Mucosa of stomach (tissue), 1 donor: ENCODE results near the gene CCDC180.
"Not testable (repeated sequence)": the region's sequence is repeated elsewhere in the genome, so short reads cannot be mapped to it uniquely, and the experiment has no call there.

Experiments used
- H3K27me3 ChIP-seq: one replicate; pipeline ENCODE4 v1.7.0; 2013; ENCODE audit warnings: mild to moderate bottlenecking, low read length; ENCODE audit not compliant: control insufficient read depth, insufficient read depth
- H3K36me3 ChIP-seq: one replicate; pipeline ENCODE4 v1.7.0; 2013; ENCODE audit warnings: low read length; ENCODE audit not compliant: control insufficient read depth, insufficient read depth
- H3K4me1 ChIP-seq: one replicate; pipeline ENCODE4 v1.7.0; 2013; ENCODE audit warnings: mild to moderate bottlenecking, low read length; ENCODE audit not compliant: control insufficient read depth, insufficient read depth
- H3K4me3 ChIP-seq: one replicate; pipeline ENCODE4 v1.7.0; 2013; ENCODE audit warnings: low read length
- H3K9ac ChIP-seq: one replicate; pipeline ENCODE4 v1.7.0; 2013; ENCODE audit warnings: mild to moderate bottlenecking, low read length, moderate library complexity
- H3K9me3 ChIP-seq: one replicate; pipeline ENCODE4 v1.7.0; 2013; ENCODE audit warnings: mild to moderate bottlenecking, low read length, moderate library complexity; ENCODE audit not compliant: control insufficient read depth
- donor health status: Pancreatic carcinoma.

Gene CCDC180

DNA sequence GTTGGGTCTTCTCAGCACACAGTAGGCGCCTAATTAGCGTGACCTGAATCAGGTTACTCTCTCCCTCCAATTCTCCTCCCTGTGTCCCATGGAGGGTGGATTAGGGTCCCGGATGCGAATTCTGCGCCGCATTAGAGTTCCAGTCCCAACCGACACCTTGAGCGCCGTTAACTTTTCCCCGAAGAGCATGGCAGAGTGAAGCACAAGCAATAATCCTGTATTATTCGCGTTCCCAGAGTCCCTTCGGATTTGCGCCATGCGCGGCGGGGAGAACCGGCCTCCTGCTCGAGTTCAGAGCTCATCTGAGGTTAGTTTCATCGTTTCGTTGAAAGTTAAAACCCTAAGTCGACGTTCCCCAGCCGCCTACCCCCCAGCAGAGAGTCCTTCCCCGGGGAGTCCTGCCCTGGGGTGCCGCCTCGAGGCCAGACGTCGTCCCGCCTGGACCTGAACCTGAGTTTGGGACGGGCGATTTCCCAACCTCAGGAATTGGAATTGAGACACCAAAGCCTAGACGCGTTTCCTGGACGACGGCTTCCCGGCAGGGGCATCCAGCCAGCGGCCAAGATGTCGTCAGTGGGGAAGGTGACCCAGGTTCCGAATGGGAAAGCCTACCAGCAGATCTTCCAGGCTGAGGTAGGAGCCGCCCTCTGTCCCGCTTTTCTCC lies at the start of gene CCDC180:
TSS of gene CCDC180 (plus strand) at position 160 of the 664 bp plus-strand sequence. CDS start at position 565, 405 bp downstream.
- H3K9me3 ChIP-seq, result no peaks in the 10 kb centered on the region
- no peaks in the 10 kb centered on the region for H3K36me3 ChIP-seq
- H3K4me1 ChIP-seq, result peaks cover 13% of the 10 kb centered on the region
- peaks cover 14% of the 10 kb centered on the region for H3K27me3 ChIP-seq
- H3K4me3 ChIP-seq, result no peak within 1 kb of the TSS
- H3K9ac ChIP-seq, result no peak within 1 kb of the TSS

DNA sequence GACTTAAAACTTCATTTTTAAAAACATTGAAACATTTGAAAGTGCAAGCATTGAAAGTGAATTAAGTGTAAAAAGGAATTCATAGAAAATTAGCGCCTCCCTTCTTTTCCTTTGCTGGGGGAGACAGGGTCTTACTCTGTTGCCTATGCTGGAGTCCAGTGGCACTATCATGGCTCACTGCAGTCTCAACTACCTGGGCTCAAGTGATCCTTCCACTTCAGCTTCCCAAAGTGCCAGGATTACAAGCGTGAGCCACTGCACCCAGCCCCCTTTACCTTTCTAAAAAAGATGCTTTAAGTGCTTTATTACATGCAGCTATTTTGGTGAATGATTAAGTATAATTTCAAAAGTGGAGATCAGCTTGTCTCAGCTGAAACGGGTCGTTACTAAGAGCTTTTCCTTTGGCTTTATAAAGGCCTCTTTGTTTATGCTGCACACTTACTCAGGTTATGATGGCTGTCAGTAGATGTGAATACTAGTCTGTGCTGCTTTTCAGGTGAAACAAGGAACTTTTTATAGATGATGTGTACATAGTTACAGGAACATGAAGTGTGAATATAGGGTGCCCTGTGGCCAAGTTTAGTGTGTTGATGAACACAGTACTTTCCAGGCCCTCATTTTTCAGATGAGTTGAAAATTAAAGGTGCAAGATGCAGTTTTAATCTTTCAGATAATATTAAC lies 47.5 kb upstream of the CCDC180 start:
- H3K36me3 ChIP-seq, H3K4me1 ChIP-seq, H3K9me3 ChIP-seq, H3K4me3 ChIP-seq, H3K27me3 ChIP-seq, H3K9ac ChIP-seq: not testable (repeated sequence)

DNA sequence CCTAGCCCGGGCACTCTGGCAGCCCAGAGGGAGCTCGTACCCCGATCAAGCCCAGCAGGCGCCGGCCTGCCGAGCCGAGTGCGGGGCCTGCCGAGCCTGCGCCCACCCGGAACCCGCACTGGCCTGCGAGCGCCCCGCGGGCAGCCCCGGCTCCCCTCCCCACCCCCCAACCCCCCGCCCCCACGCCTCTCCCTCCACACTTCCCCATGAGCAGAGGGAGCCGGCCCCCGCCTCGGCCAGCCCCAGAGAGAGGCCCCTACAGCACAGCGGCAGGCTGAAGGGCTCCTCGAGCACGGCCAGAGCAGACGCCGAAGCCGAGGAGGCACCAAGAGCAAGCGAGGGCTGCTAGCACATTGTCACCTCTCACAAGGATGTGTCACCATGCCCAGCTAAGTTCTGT lies 36.2 kb upstream of the CCDC180 start:
- Histone ChIP-seq H3K9ac (no peak overlapping the region), H3K36me3 (no peaks in the 10 kb centered on the region), H3K9me3 (no peaks in the 10 kb centered on the region), H3K4me1 (no peaks in the 10 kb centered on the region), H3K4me3 (no peak overlapping the region), H3K27me3 (no peaks in the 10 kb centered on the region)

DNA sequence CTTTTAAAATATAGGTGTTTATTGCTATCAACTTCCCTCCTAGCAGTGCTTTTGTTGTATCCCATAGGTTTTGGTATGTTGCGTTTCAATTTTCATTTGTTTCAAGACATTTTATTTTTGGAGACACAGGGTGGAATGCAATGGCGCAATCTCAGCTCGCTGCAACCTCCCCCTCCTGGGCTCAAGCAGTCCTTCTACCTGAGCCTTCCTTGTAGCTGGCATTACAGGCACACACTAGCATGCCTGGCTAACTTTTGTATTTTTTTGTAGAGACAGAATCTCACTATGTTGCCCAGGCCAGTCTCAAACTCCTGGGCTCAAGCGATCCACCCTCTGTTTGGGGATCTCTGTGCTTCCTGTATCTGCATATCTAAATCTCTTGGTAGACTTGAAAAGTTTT lies 35.4 kb upstream of the CCDC180 start:
- no peak overlapping the region for H3K9ac ChIP-seq
- no peak overlapping the region for H3K4me3 ChIP-seq
- H3K4me1 ChIP-seq, result no peaks in the 10 kb centered on the region
- H3K27me3 ChIP-seq, result no peaks in the 10 kb centered on the region
- H3K36me3 ChIP-seq, result no peaks in the 10 kb centered on the region
- H3K9me3 ChIP-seq, result no peaks in the 10 kb centered on the region

DNA sequence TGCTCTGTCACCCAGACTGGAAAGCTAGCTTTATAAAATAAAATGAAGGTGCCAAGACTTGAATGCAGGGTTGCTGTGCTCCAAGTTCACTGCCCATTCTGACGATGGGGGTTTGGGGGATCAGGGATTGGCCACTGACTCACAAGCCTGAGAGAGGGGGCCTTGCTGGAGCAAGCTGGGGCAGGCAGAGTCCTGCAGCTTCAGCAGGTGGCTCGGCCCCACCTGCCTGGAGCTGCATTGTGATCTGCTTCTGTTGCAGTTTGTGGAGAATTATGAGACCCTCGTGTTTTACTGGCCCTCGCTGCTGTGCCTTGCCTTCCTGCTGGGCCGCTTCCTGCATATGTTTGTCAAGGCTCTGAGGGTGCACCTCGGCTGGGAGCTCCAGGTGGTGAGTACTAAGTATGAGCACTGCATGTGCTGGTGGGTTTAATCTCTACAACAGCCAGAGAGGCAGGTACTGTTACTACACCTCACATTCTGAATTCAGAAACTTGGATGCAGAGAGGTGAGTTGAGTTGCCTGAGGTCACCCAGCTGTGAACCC lies 31.1 kb upstream of the CCDC180 start:
- no peak overlapping the region for H3K4me3 ChIP-seq
- H3K36me3 ChIP-seq, result peaks cover 7% of the 10 kb centered on the region
- no peaks in the 10 kb centered on the region for H3K4me1 ChIP-seq

DNA sequence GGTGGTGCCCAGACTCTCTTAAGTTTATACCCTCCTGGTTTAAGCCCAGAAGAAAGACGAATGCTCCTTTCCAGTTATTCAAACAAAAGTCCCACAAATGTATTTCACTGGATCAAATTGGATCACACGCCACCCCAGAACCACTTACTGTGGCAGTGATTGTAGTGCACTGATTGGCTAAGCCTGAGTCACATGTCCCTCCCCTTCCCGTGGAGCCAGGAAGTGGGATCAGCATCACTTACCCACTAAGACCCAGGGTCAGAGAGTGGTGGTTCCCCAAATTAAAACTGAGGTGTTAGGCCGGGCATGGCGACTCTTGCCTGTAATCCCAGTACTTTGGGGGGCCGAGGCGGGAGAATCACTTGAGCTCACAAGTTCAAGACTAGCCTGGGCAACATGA lies 29.5 kb upstream of the CCDC180 start:
- Histone ChIP-seq H3K4me1 (no peaks in the 10 kb centered on the region), H3K27me3 (no peaks in the 10 kb centered on the region), H3K4me3 (no peak overlapping the region), H3K9ac (no peak overlapping the region), H3K9me3 (no peaks in the 10 kb centered on the region), H3K36me3 (peaks cover 7% of the 10 kb centered on the region)

More for the DNA sequence above, 31.1 kb upstream of the CCDC180 start:
- no peaks in the 10 kb centered on the region for H3K27me3 ChIP-seq
- H3K9ac ChIP-seq, result no peak overlapping the region
- H3K9me3 ChIP-seq, result no peaks in the 10 kb centered on the region

DNA sequence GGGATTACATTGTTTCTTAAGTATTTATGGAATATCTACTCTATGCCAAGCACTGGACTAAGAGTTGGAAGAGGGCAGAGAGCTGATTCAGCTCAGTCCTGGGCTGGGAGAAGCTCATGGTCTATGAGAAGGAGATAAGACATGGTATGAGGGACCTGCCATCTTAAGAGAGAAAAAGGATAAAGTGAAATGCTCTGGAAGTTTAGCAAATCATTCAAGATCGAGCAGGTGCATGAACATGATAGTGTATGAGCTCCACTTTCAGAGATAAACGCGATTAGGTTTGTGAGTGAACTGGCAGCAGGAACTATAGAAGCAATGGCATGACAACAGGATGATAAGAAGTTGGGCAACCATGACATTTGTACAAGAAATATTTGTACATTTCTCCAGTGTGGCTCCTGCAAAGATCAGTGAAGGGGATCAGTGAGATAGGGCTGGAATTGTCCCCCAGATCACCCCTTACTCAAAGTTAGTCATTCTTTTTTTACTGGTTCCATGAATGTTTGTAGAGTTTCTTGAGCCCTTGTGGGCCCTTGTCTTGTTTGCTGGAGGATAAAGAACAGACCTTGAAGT lies 26.6 kb upstream of the CCDC180 start:
- peaks cover 7% of the 10 kb centered on the region for H3K36me3 ChIP-seq
- H3K4me3 ChIP-seq, result no peak overlapping the region
- no peaks in the 10 kb centered on the region for H3K4me1 ChIP-seq
- no peaks in the 10 kb centered on the region for H3K9me3 ChIP-seq
- H3K9ac ChIP-seq, result no peak overlapping the region
- no peaks in the 10 kb centered on the region for H3K27me3 ChIP-seq

DNA sequence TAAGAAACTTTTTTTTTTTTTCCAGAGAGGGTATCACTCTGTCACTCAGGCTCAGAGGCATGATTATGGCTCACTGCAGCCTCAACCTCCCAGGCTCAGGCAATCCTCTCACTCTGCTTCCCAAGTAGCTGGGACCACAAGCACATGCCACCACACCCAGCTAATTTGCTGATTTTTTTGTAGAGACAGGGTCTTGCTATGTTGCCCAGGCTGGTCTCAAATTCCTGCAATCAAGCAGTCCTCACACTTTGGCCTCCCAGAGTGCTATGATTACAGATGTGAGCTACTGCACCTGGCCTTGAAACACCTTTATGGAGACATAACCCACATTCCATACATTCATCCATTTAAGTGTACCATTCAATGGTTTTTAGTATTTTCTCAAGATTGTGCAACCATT lies 23.7 kb upstream of the CCDC180 start:
- H3K27me3 ChIP-seq, result no peaks in the 10 kb centered on the region
- H3K36me3 ChIP-seq, result peaks cover under 1% of the 10 kb centered on the region
- H3K4me3 ChIP-seq, result no peak overlapping the region
- no peak overlapping the region for H3K9ac ChIP-seq
- H3K9me3 ChIP-seq, result no peaks in the 10 kb centered on the region
- H3K4me1 ChIP-seq, result no peaks in the 10 kb centered on the region

DNA sequence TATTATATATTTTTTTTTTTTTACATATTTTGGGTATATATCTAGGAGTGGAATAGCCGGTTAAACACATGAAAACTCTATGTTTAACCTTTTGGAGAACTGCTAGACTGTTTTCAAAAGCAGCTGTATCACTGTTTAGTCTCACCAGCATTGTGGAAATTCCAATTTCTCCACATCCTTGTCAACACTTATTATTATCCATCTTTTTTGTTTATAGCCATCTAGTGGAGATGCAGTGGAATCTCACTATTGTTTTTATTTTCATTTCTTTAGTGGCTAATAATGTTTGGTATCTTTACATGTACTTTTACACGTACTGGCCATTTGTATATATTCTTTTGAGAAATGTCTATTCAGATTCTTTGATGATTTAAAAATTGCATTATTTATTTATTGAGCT lies 22.7 kb upstream of the CCDC180 start:
- no peaks in the 10 kb centered on the region for H3K4me1 ChIP-seq
- no peak overlapping the region for H3K9ac ChIP-seq
- no peaks in the 10 kb centered on the region for H3K9me3 ChIP-seq
- H3K36me3 ChIP-seq, result no peaks in the 10 kb centered on the region
- H3K27me3 ChIP-seq, result no peaks in the 10 kb centered on the region
- no peak overlapping the region for H3K4me3 ChIP-seq

DNA sequence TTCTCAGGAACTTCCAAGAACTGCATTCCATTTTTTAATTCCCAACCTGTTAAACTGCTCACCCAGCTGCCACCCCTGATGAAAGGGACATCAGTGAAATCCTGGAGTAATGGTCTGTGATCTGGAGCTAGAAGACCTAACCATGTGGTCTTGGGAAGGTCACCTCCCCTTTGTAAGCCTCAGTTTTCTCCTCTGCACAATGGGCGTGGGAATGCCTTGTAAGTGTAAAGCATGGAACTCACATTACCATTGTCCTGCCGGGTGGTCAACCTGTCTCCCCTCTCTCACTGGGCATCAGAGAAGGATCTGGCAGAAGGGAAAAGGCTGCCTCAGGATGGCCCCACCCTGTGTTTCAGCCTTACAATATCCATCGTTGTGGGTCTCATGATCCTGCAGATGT lies 15.3 kb upstream of the CCDC180 start:
- Histone ChIP-seq H3K36me3 (no peaks in the 10 kb centered on the region), H3K9ac (no peak overlapping the region), H3K4me1 (no peaks in the 10 kb centered on the region), H3K9me3 (no peaks in the 10 kb centered on the region), H3K27me3 (no peaks in the 10 kb centered on the region), H3K4me3 (no peak overlapping the region)

DNA sequence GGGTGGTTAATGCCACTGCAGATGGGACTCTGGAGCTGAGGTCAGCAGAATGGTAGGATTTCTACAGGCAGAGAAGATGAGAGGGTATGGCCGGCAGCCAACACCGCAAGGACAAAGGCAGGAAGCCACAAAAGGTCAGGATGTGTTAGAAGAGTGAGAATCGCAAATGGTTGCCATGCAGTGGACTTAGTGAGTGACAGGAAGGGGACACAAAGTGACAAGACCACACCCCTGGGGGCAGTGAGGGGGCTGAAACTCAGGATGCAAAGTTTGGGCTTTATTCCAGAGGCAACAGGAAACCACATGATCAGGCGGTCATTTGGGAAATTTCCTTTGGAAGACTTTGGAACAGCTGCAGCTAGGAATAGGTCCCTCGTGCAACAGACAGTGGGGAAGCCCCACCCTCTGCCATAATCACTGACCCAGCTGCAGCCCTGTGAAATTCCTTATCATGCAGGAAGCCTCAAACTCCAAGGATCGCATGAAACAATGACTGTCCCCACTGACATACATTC lies 14.2 kb upstream of the CCDC180 start:
- peaks cover 4% of the 10 kb centered on the region for H3K9me3 ChIP-seq
- H3K9ac ChIP-seq, result no peak overlapping the region
- no peaks in the 10 kb centered on the region for H3K27me3 ChIP-seq
- no peaks in the 10 kb centered on the region for H3K36me3 ChIP-seq
- H3K4me3 ChIP-seq, result no peak overlapping the region
- H3K4me1 ChIP-seq, result no peaks in the 10 kb centered on the region

DNA sequence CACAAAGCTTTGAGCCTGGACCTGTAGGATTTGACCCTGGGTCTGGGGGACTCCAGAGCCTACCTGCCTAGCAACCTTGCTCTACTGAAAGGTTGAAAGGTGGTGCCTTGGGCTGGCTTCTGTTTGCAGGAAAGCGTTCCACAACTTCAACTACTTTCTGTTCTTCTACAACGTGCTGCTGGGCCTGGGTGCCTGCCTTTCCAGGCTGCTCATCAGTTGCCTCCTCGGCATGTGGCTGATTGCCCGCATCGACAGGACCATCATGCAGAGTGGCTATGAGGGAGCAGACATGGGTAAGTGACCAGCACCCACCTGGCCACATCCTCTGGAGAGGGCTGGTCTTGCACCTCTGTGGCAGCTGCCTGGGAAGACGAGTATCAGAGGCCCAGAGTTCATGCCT lies 13.6 kb upstream of the CCDC180 start:
- no peaks in the 10 kb centered on the region for H3K27me3 ChIP-seq
- no peak overlapping the region for H3K4me3 ChIP-seq
- H3K36me3 ChIP-seq, result no peaks in the 10 kb centered on the region
- peaks cover 4% of the 10 kb centered on the region for H3K9me3 ChIP-seq
- H3K4me1 ChIP-seq, result no peaks in the 10 kb centered on the region
- no peak overlapping the region for H3K9ac ChIP-seq
